KMS-11 (cell line): Measurements from ENCODE around the gene DCN.

ENCODE experiments used
- H2AFZ ChIP-seq: fragments of 200-600 bp; sonication (generic); 2 replicates; pipeline ENCODE4 v1.6.1; 2016; ENCODE audit warnings: antibody characterized with exemption, mixed run types, low read depth
- H3K27ac ChIP-seq: fragments of 200-600 bp; sonication (generic); 2 replicates; pipeline ENCODE4 v1.6.1; 2016; ENCODE audit warnings: mild to moderate bottlenecking, mixed run types
- H3K27me3 ChIP-seq: fragments of 200-600 bp; sonication (generic); 2 replicates; pipeline ENCODE4 v1.6.1; 2017; ENCODE audit warnings: mild to moderate bottlenecking, low read depth, mixed run types, moderate library complexity; ENCODE audit not compliant: insufficient read depth
- H3K36me3 ChIP-seq: fragments of 200-600 bp; sonication (generic); 2 replicates; pipeline ENCODE4 v1.6.1; 2017; ENCODE audit warnings: mild to moderate bottlenecking, mixed run types; ENCODE audit not compliant: insufficient read depth
- H3K4me1 ChIP-seq: fragments of 200-600 bp; sonication (generic); 2 replicates; pipeline ENCODE4 v1.6.1; 2016; ENCODE audit warnings: mild to moderate bottlenecking, low read depth, mixed run types; ENCODE audit not compliant: poor library complexity, severe bottlenecking
- H3K4me2 ChIP-seq: fragments of 200-600 bp; sonication (generic); 2 replicates; pipeline ENCODE4 v1.7.0; 2016; ENCODE audit warnings: mild to moderate bottlenecking, mixed run types
- H3K4me3 ChIP-seq: fragments of 200-600 bp; sonication (generic); IDR thresholded peaks from 2 replicates; pipeline ENCODE4 v1.6.1; 2017; ENCODE audit warnings: low read depth, low read length, mixed read lengths; ENCODE audit not compliant: insufficient read depth
- H3K79me2 ChIP-seq: fragments of 200-600 bp; sonication (generic); 2 replicates; pipeline ENCODE4 v1.6.1; 2016; ENCODE audit warnings: low read depth, mixed run types; ENCODE audit not compliant: insufficient read depth
- H3K9ac ChIP-seq: fragments of 200-600 bp; sonication (generic); 2 replicates; pipeline ENCODE4 v1.6.1; 2016; ENCODE audit warnings: mild to moderate bottlenecking, mixed run types
- H4K20me1 ChIP-seq: fragments of 200-600 bp; sonication (generic); 2 replicates; pipeline ENCODE4 v1.6.1; 2016; ENCODE audit warnings: mild to moderate bottlenecking, mixed run types; ENCODE audit not compliant: insufficient read depth
- TF ChIP-seq, protein P1 (sequence below): fragments of 200-600 bp; sonication (generic); conservative IDR thresholded peaks from 2 replicates; pipeline ENCODE4 v1.6.1; 2017; ENCODE audit warnings: low read depth, mild to moderate bottlenecking, antibody characterized with exemption, low read length, moderate library complexity, mixed read lengths

DCN gene

DNA sequence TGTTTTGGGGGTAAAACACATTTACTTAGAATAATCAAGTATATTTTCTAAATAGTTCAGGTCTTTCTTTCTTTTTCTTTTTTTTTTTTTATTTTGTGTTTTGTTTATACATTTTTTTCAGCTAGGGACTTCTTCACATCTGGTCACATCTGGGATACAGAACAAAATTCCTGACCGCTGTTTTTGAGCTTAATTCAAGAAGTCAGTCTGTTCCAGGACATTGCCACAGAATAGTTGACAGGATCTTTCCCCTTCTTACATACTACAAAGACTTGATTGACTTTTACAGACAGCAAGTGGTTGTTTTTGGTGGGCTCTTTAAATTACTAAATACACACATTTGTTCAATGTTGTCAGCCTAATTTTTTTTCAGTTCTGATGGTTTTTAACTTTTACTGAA, 41.8 kb upstream of the DCN start:
- H4K20me1 ChIP-seq, result no peaks in the 10 kb centered on the region
- H3K4me1 ChIP-seq, result no peaks in the 10 kb centered on the region
- H3K9ac ChIP-seq, result no peak overlapping the region
- H3K27ac ChIP-seq, result no peak overlapping the region
- H3K79me2 ChIP-seq, result no peaks in the 10 kb centered on the region
- H3K4me2 ChIP-seq, result no peak overlapping the region
- H3K36me3 ChIP-seq, result no peaks in the 10 kb centered on the region
- no peak overlapping the region for H3K4me3 ChIP-seq
- TF ChIP-seq, protein P1, sequence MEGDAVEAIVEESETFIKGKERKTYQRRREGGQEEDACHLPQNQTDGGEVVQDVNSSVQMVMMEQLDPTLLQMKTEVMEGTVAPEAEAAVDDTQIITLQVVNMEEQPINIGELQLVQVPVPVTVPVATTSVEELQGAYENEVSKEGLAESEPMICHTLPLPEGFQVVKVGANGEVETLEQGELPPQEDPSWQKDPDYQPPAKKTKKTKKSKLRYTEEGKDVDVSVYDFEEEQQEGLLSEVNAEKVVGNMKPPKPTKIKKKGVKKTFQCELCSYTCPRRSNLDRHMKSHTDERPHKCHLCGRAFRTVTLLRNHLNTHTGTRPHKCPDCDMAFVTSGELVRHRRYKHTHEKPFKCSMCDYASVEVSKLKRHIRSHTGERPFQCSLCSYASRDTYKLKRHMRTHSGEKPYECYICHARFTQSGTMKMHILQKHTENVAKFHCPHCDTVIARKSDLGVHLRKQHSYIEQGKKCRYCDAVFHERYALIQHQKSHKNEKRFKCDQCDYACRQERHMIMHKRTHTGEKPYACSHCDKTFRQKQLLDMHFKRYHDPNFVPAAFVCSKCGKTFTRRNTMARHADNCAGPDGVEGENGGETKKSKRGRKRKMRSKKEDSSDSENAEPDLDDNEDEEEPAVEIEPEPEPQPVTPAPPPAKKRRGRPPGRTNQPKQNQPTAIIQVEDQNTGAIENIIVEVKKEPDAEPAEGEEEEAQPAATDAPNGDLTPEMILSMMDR, result no peak
- no peaks in the 10 kb centered on the region for H3K27me3 ChIP-seq
- no peak overlapping the region for H2AFZ ChIP-seq

DNA sequence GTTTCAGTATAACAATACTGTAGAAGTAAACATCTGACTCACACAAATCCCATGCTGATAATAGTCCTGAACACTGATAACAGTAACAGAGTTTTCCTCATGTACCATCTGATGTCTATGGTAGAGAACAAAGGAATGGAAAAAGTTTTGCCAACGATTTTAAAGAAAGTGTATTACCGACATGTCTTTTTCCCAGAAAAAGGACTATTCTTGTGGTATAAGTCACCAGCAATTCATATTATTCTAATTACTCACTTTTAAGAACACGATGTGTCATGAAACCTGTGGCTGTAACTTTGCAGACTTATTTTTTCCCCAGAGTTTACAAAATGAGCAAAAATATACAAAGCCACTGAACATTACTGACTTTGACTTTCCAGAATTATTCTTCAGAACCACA, 40.1 kb upstream of the DCN start:
- Histone ChIP-seq H3K79me2 (no peaks in the 10 kb centered on the region), H3K9ac (no peak overlapping the region), H3K36me3 (no peaks in the 10 kb centered on the region), H3K4me2 (no peak overlapping the region), H2AFZ (no peak overlapping the region), H3K27me3 (no peaks in the 10 kb centered on the region), H3K27ac (no peak overlapping the region), H3K4me1 (no peaks in the 10 kb centered on the region), H4K20me1 (no peaks in the 10 kb centered on the region), H3K4me3 (no peak overlapping the region)
- TF ChIP-seq, protein P1, result no peak

DNA sequence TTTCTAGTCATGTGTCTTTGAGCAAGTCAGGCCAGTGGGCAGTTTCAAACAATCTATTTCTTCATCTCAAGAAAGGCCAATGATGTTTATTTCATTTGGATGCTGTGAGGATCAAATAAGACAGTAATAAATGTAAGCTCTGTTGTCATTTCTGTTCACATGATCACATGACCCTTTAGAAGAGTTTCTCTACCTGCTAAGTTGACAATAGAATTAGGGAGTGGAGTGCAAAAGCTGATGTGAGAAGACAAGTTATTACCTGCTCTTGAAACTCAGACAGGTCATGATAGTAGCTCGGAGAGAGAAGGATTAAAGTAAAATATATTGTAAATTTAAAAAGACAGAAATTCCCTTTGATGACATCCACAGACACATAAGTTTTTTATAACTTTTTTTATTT, 37.3 kb upstream of the DCN start:
- no peak overlapping the region for H3K4me2 ChIP-seq
- H3K27me3 ChIP-seq, result no peaks in the 10 kb centered on the region
- H3K4me1 ChIP-seq, result no peaks in the 10 kb centered on the region
- no peak overlapping the region for H3K27ac ChIP-seq
- H2AFZ ChIP-seq, result no peak overlapping the region
- H3K9ac ChIP-seq, result no peak overlapping the region
- no peaks in the 10 kb centered on the region for H3K36me3 ChIP-seq
- H3K79me2 ChIP-seq, result no peaks in the 10 kb centered on the region
- no peaks in the 10 kb centered on the region for H4K20me1 ChIP-seq
- no peak overlapping the region for H3K4me3 ChIP-seq
- TF ChIP-seq, protein P1, result no peak

GRCh38 chr12:91219511-91219910, 36.9 kb upstream of the DCN start:
- TF ChIP-seq, protein P1, result no peak
- H3K4me2 ChIP-seq, result no peak overlapping the region

More at GRCh38 chr12:91219511-91219910, 36.9 kb upstream of the DCN start:
- Histone ChIP-seq H3K36me3 (no peaks in the 10 kb centered on the region), H2AFZ (no peak overlapping the region), H3K9ac (no peak overlapping the region), H3K27me3 (no peaks in the 10 kb centered on the region), H3K27ac (no peak overlapping the region), H3K4me1 (no peaks in the 10 kb centered on the region), H4K20me1 (no peaks in the 10 kb centered on the region), H3K79me2 (no peaks in the 10 kb centered on the region), H3K4me3 (no peak overlapping the region)
